Activated CD4-positive, alpha-beta T cell treated with anti-CD3 and anti-CD28 coated beads for 48 hours (primary cell): ENCODE results near the gene ABHD11.
"Not testable (repeated sequence)": the region's sequence is repeated elsewhere in the genome, so short reads cannot be mapped to it uniquely, and the experiment has no call there.

ENCODE experiments used
- DNase-seq: peaks from one replicate; pipeline ENCODE4 v3.0.0-alpha.2; 2020

Gene ABHD11

GRCh38 chr7:73718905-73719805, 19.4 kb downstream of the ABHD11 start, which contains the start of gene STX1A:
Gene STX1A, minus strand, starts transcription at chr7:73719669. Its CDS starts 38 bp downstream, at chr7:73719631.
- peak; percentile 77 for DNase-seq

GRCh38 chr7:73718438-73718881, 20.1 kb downstream of the ABHD11 start:
- DNase-seq = peak; percentile 47

- DNase-seq = peak; percentile 87
These were observed 20.6 kb downstream of the ABHD11 start for GRCh38 chr7:73717991-73718405.

GRCh38 chr7:73717025-73717807, 21.4 kb downstream of the ABHD11 start:
- DNase-seq = no peak

- no peak for DNase-seq
These were observed 22.2 kb downstream of the ABHD11 start for GRCh38 chr7:73716318-73716890.

GRCh38 chr7:73715648-73716317, 22.8 kb downstream of the ABHD11 start:
- DNase-seq = peak; percentile 88

GRCh38 chr7:73713319-73713718, 25.3 kb downstream of the ABHD11 start:
- DNase-seq = not testable (repeated sequence)

- DNase-seq = no peak
These were observed 25.8 kb downstream of the ABHD11 start for GRCh38 chr7:73712773-73713172.

- DNase-seq = no peak
These were observed 29.5 kb downstream of the ABHD11 start for GRCh38 chr7:73708961-73709549.

GRCh38 chr7:73707045-73707631, 31.5 kb downstream of the ABHD11 start:
- DNase-seq = no peak

GRCh38 chr7:73706126-73707044, 32.2 kb downstream of the ABHD11 start:
- DNase-seq = peak; percentile 74

GRCh38 chr7:73705551-73705920, 33.1 kb downstream of the ABHD11 start:
- no peak for DNase-seq

GRCh38 chr7:73704640-73705550, 33.7 kb downstream of the ABHD11 start:
- no peak for DNase-seq

- peak; percentile 62 for DNase-seq
These were observed 34.6 kb downstream of the ABHD11 start for GRCh38 chr7:73703757-73704639.

- DNase-seq = no peak
These were observed 35.4 kb downstream of the ABHD11 start for GRCh38 chr7:73703225-73703624.

GRCh38 chr7:73702665-73703064, 35.9 kb downstream of the ABHD11 start:
- DNase-seq = no peak

- no peak for DNase-seq
These were observed 36.4 kb downstream of the ABHD11 start for GRCh38 chr7:73702226-73702625.

GRCh38 chr7:73701357-73701995, 37.1 kb downstream of the ABHD11 start:
- peak; percentile 56 for DNase-seq
